Large intestine (tissue), 3 donors: ENCODE measurements around the gene STK35. TPM values are rescaled to one million over a fixed set of nuclear protein-coding genes. Genes with fewer than 3 reads are reported as not detected.
"Not testable (repeated sequence)": the region's sequence is repeated elsewhere in the genome, so short reads cannot be mapped to it uniquely, and the experiment has no call there.

Experiments
- DNase-seq, 2 donors: peaks; one replicate each; pipeline versions ENCODE4 v3.0.0 to v3.0.0-alpha.2; 2013
- H3K27ac ChIP-seq: one replicate; pipeline ENCODE4 v1.5.1; 2013; ENCODE audit warnings: low read length
- H3K27me3 ChIP-seq: 2 replicates; pipeline ENCODE4 v1.6.1; 2013; ENCODE audit warnings: low read length; ENCODE audit not compliant: control insufficient read depth, insufficient read depth
- H3K36me3 ChIP-seq: 2 replicates; pipeline ENCODE4 v1.6.1; 2013; ENCODE audit warnings: low read length; ENCODE audit not compliant: control insufficient read depth, insufficient read depth
- H3K4me1 ChIP-seq: one replicate; pipeline ENCODE4 v1.6.1; 2013; ENCODE audit warnings: low read length; ENCODE audit not compliant: control insufficient read depth, insufficient read depth
- H3K4me3 ChIP-seq: one replicate; pipeline ENCODE4 v1.5.1; 2013; ENCODE audit warnings: low read length
- H3K9me3 ChIP-seq: one replicate; pipeline ENCODE4 v1.6.1; 2013; ENCODE audit warnings: mild to moderate bottlenecking, low read depth, low read length, moderate library complexity; ENCODE audit not compliant: control insufficient read depth
- WGBS: methylation state at CpG from one replicate; pipeline ENCODE4 v1.1.5; 2013; ENCODE audit warnings: low lambda C conversion rate; ENCODE audit not compliant: insufficient coverage; 5-methylcytosine and 5-hydroxymethylcytosine counted together
- polyA plus RNA-seq: library from polyadenylated mRNA; unstranded; fragments of 120-200 nt; gene quantifications from one replicate; pipeline ENCODE4 v1.2.1, GENCODE V29; 2013

The STK35 gene
- polyA plus RNA-seq, 1 donor: 16.0 TPM

DNA sequence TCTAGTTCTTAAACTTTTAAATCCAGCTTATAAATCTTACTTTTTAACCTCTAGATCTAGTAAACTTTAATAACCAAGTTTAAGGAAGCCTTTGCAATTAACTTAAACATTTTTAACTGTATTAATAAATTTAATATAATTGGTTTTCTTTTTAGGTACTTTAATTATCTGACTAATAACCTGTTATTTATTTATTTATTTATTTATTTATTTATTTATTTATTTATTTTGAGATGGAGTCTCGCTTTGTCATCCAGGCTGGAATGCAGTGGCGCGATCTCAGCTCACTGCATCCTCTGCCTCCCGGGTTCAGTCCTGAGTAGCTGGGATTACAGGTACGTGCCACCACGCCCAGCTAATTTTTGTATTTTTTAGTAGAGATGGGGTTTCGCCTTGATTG lies 83.3 kb downstream of the STK35 start:
- not testable (repeated sequence) for H3K27ac ChIP-seq, H3K36me3 ChIP-seq, H3K4me3 ChIP-seq, DNase-seq, H3K4me1 ChIP-seq, H3K9me3 ChIP-seq, H3K27me3 ChIP-seq
- no CpG with 5 or more reads among the region's 7 CpGs for WGBS

DNA sequence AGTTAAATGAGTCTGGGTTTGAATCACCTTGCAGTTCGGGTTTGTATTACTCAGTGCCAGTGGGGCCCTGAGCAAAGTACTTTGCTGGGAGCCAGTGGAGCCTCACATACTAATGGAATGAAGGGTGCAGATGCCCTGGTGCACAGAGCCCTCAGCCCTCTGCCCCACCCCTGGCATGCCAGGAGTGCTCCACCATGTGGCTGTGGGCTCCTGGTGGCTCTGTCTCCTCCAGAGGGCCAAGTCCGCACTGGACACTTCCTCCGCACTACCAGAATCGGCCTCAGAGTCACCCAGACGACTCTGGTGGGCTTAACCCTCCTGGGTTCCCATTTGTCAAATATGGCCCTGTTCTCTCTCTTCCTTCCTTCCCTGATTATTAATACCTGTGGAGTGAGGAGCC lies 94.0 kb downstream of the STK35 start:
- Histone ChIP-seq H3K4me3 (no peak overlapping the region), H3K27ac (no peak overlapping the region), H3K9me3 (no peaks in the 10 kb centered on the region), H3K36me3 (no peaks in the 10 kb centered on the region), H3K4me1 (no peaks in the 10 kb centered on the region), H3K27me3 (peaks cover 7% of the 10 kb centered on the region)
- WGBS: no CpG with 5 or more reads among the region's 5 CpGs
- no peak for DNase-seq

DNA sequence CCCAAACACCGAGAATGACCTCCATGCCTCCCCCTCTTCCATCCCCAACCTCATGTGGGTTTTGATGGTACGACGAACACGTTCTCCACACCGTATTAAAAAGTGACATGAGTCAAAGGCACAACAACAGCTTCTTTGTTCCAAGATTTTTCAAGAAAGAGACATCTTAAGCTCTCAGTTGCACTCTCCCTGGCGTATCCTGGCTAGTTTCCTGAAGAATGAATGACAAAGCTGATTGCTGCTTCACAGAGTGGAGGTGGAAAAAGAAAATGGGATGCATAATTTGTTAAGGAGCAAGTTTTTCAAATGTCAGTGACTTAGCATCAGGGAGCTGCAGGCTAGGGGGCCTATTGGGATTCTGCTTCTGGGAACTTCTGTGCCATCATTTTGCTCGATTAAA lies 95.5 kb downstream of the STK35 start:
- Histone ChIP-seq H3K27ac (no peak overlapping the region), H3K27me3 (peaks cover 11% of the 10 kb centered on the region), H3K9me3 (no peaks in the 10 kb centered on the region), H3K4me1 (no peaks in the 10 kb centered on the region), H3K4me3 (no peak overlapping the region), H3K36me3 (no peaks in the 10 kb centered on the region)
- no CpG with 5 or more reads among the region's 7 CpGs for WGBS
- no peak for DNase-seq

Other genes with a start within 250 kb of the STK35 start
- gene SIRPA, start 206.4 kb upstream of the STK35 start, polyA plus RNA-seq: 29.1 TPM
- gene PDYN, start 107.8 kb upstream of the STK35 start, polyA plus RNA-seq: 0.10 TPM
- gene TGM3, start 194.2 kb downstream of the STK35 start, polyA plus RNA-seq: 0.25 TPM